ENCODE measurements around the gene TVP23C.

The TVP23C gene

DNA sequence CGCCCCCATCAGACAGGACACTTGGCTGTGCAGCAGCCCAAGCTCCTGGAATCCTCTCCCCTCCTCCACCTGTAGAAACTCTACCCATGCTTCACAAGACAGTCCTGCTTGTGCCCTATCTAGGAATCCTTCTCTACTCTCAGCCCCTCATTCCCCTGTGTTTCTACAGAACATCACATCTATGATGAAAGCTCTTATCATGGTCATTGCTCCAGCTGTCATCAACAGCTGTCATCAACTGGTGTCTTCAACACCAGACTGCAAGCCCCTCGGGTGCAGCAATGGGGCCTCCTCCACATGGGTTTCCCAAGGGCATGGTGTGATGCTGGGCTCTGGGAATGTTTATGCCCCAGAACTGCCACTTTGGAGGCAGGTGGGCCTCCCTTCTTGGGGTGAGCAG lies 74.7 kb downstream of the TVP23C start:
- Histone ChIP-seq H3K4me3 (ENCODE audit: low read length, poor library complexity, severe bottlenecking) (no peak overlapping the region), H3K9me2 (replicated peaks; ENCODE audit: low read depth, low read length) (no peaks in the 10 kb centered on the region)

DNA sequence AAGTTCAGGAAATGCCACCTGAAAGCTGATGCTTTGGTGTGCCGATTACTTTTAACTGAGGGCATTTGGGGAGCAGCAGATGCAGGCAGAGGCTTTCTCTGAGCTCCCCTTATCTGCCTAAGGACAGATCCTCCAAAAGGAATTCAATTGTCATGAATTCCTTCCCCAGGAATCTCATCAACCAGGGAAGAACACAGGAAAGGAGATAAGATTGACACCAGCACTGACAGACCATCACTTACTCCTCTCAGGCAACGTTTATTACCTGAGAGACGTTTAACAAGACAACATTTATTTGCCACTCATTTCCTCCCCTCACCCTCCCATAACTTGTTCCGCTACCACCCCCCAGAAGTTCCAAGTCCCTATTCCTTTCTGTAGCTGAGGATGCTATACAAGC lies 78.2 kb downstream of the TVP23C start:
- no peaks in the 10 kb centered on the region for H3K27me3 ChIP-seq (ENCODE audit: insufficient read depth, low read length, poor library complexity, severe bottlenecking)
- H3K36me3 ChIP-seq (ENCODE audit: insufficient read depth, low read length), result no peaks in the 10 kb centered on the region
- no peaks in the 10 kb centered on the region for H3K9me2 ChIP-seq (replicated peaks; ENCODE audit: low read depth, low read length)
- no peaks in the 10 kb centered on the region; the same call in 1 of the 2 replicates for H3K9me3 ChIP-seq (ENCODE audit: insufficient read depth, low read depth, low read length)
- H2AFZ ChIP-seq (ENCODE audit: low read length), result no peak overlapping the region
- H3K4me2 ChIP-seq (ENCODE audit: low read depth, low read length, poor library complexity, severe bottlenecking), result no peak overlapping the region
- no peaks in the 10 kb centered on the region for H3K79me2 ChIP-seq (ENCODE audit: insufficient read depth, low read length)
- no peaks in the 10 kb centered on the region for H3F3A ChIP-seq (ENCODE audit: low read depth)
- H4K20me1 ChIP-seq (ENCODE audit: insufficient read depth, low read length, poor library complexity, severe bottlenecking), result no peaks in the 10 kb centered on the region
- H3K4me3 ChIP-seq (ENCODE audit: low read length, poor library complexity, severe bottlenecking), result no peak overlapping the region
- TF ChIP-seq, protein P1, sequence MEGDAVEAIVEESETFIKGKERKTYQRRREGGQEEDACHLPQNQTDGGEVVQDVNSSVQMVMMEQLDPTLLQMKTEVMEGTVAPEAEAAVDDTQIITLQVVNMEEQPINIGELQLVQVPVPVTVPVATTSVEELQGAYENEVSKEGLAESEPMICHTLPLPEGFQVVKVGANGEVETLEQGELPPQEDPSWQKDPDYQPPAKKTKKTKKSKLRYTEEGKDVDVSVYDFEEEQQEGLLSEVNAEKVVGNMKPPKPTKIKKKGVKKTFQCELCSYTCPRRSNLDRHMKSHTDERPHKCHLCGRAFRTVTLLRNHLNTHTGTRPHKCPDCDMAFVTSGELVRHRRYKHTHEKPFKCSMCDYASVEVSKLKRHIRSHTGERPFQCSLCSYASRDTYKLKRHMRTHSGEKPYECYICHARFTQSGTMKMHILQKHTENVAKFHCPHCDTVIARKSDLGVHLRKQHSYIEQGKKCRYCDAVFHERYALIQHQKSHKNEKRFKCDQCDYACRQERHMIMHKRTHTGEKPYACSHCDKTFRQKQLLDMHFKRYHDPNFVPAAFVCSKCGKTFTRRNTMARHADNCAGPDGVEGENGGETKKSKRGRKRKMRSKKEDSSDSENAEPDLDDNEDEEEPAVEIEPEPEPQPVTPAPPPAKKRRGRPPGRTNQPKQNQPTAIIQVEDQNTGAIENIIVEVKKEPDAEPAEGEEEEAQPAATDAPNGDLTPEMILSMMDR (conservative IDR thresholded peaks at IDR 0.05; ENCODE audit: low read length), result no peak
- TF ChIP-seq EZH2phosphoT487 (IDR thresholded peaks at IDR 0.05; ENCODE audit: borderline replicate concordance), result no peak
- H3K9ac ChIP-seq (ENCODE audit: low read depth, low read length, poor library complexity, severe bottlenecking), result no peak overlapping the region
- peaks cover under 1% of the 10 kb centered on the region for H3K4me1 ChIP-seq (ENCODE audit: insufficient read depth, low read length, poor library complexity, severe bottlenecking)

More for the DNA sequence above, 74.7 kb downstream of the TVP23C start:
- no peak for TF ChIP-seq EZH2phosphoT487 (IDR thresholded peaks at IDR 0.05; ENCODE audit: borderline replicate concordance)
- TF ChIP-seq, protein P1 (conservative IDR thresholded peaks at IDR 0.05; ENCODE audit: low read length), result no peak
- no peaks in the 10 kb centered on the region for H3K79me2 ChIP-seq (ENCODE audit: insufficient read depth, low read length)
- H3K4me1 ChIP-seq (ENCODE audit: insufficient read depth, low read length, poor library complexity, severe bottlenecking), result peaks cover 19% of the 10 kb centered on the region
- no peaks in the 10 kb centered on the region; the same call in 1 of the 2 replicates for H3K9me3 ChIP-seq (ENCODE audit: insufficient read depth, low read depth, low read length)
- H2AFZ ChIP-seq (ENCODE audit: low read length), result no peak overlapping the region
- no peak overlapping the region for H3K9ac ChIP-seq (ENCODE audit: low read depth, low read length, poor library complexity, severe bottlenecking)
- no peaks in the 10 kb centered on the region for H3K36me3 ChIP-seq (ENCODE audit: insufficient read depth, low read length)
- no peaks in the 10 kb centered on the region for H4K20me1 ChIP-seq (ENCODE audit: insufficient read depth, low read length, poor library complexity, severe bottlenecking)
- H3K4me2 ChIP-seq (ENCODE audit: low read depth, low read length, poor library complexity, severe bottlenecking), result no peak overlapping the region
- no peaks in the 10 kb centered on the region for H3F3A ChIP-seq (ENCODE audit: low read depth)
- no peaks in the 10 kb centered on the region for H3K27me3 ChIP-seq (ENCODE audit: insufficient read depth, low read length, poor library complexity, severe bottlenecking)

DNA sequence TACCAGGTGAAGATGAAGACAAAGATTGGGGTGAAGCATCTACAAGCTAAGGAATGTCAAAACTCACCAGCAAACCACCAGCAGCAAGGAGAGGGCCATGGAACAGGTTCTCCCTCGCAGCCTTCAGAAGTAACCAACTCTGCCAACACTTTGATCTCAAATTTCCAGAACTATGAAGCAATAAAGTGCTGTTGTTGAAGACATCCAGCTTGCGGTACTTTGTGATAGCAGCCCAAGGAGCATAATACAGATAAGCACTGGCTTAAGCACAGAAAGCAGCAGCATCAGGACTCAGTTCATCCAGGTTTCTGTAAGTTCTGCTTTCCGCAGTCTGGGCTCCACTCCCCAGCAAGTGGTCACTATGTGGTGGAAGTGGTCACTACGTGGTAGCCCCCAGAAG lies 79.9 kb downstream of the TVP23C start:
- H3K4me1 ChIP-seq (ENCODE audit: insufficient read depth, low read length, poor library complexity, severe bottlenecking), result no peaks in the 10 kb centered on the region
- H3K9ac ChIP-seq (ENCODE audit: low read depth, low read length, poor library complexity, severe bottlenecking), result no peak overlapping the region
- H3K9me3 ChIP-seq (ENCODE audit: insufficient read depth, low read depth, low read length), result no peaks in the 10 kb centered on the region
- H3K27me3 ChIP-seq (ENCODE audit: insufficient read depth, low read length, poor library complexity, severe bottlenecking), result no peaks in the 10 kb centered on the region
- no peak overlapping the region for H3K4me2 ChIP-seq (ENCODE audit: low read depth, low read length, poor library complexity, severe bottlenecking)
- TF ChIP-seq, protein P1 (conservative IDR thresholded peaks at IDR 0.05; ENCODE audit: low read length), result no peak
- no peak for TF ChIP-seq EZH2phosphoT487 (IDR thresholded peaks at IDR 0.05; ENCODE audit: borderline replicate concordance)
- H2AFZ ChIP-seq (ENCODE audit: low read length), result no peak overlapping the region
- H3K9me2 ChIP-seq (replicated peaks; ENCODE audit: low read depth, low read length), result no peaks in the 10 kb centered on the region
- no peaks in the 10 kb centered on the region for H3K36me3 ChIP-seq (ENCODE audit: insufficient read depth, low read length)
- H3K4me3 ChIP-seq (ENCODE audit: low read length, poor library complexity, severe bottlenecking), result no peak overlapping the region
- H3F3A ChIP-seq (ENCODE audit: low read depth), result no peaks in the 10 kb centered on the region
- no peaks in the 10 kb centered on the region for H3K79me2 ChIP-seq (ENCODE audit: insufficient read depth, low read length)
- no peaks in the 10 kb centered on the region for H4K20me1 ChIP-seq (ENCODE audit: insufficient read depth, low read length, poor library complexity, severe bottlenecking)
